ENCODE measurements around the gene EXOC6B.

Gene EXOC6B

DNA sequence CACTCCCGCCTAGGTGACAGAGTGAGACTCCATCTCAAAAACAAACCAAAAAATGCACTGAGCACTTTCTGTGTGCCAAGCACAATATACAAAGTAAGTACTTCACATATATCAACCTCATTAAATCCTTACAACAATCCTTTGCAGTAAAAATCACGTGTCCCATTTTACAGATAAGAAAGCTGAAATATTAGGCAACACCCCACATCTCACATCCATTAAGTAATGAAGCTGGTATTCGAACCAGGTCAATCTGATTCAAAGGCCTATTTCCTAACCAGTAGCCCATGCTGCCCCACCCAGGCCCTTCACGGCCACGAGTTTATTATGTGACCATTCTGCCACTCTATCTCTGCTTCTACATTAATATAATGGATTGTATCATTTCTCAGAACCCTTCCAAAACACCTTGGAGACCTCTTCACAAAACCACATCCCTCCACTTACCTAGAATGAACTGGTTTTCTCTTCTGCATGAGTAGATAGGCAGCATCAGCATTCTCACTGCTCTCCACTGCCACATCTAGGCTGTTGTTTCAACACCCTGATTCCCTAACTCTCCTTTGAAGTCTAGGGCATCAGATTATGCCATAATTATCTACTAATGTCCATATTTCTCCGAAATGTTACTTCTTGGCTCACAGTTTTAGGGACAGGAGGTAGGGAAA, 3.1 kb upstream of the EXOC6B start:
- no peak for DNase-seq (ENCODE audit: low spot score)

DNA sequence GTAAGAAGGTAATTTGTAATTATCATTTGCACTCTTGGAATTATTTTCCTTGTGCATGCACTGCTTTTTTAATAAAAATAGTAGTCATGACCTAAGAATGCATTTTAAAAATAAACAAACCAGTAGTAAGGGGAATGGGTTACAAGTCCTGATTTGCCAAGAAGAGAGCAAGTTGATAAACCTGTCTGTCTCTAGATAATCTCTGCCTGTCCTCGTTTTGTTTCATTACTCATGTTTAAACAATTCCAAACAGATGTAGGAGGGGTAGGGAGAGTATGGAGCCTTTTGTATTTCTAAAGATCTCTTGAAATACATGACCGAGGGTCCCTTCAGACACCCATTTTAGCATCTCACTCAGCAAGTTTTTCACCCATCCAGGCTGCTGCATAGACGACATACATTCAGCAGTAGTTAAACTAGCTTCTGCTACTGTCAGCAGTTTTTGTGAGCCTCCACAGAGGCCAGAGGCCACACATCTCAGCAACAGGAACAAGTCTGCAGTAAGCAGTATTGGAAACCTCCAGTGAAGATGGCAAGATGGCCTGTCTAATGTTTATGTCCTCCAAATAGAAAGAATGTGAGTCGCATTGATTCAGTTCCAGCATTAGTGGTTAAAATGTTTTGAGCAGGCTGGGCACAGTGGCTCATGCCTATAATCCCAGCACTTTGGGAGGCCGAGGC, 2.3 kb upstream of the EXOC6B start:
- no peak for DNase-seq (ENCODE audit: low spot score)

DNA sequence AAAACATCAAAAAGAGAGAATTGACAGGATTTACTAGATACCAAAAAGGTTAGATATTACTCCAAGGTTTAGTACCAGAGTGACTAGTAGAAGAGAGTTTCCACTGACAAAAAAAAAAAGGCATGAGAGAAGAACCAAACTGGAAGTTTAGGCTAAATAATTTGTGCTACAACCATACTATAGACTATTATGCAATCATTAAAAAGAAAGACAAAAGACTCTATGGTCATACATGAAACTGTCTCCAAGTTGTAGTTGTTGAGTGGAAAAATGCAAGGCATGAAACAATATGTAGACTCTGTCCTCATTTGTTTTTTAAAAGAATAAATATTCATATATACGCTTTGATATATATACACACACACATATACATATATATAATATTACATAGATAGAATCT, 1.7 kb upstream of the EXOC6B start:
- DNase-seq (ENCODE audit: low spot score) = no peak

DNA sequence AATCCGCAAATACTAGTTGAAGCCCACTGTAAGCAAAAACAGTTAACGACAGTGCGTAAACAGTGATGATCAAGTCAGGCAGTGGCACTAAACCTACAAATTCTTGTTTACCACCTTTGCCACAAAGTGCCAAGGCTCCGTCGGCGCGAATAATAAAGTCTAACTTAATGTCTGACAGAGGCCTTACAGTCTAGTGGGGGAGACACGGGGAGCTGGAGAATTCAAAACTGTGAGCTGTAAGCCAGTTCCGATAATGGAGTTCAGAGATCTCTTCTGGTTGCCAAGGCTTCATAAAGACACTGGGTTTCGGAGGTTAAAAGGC, 284 bp upstream of the EXOC6B start:
- no peak for DNase-seq (ENCODE audit: low spot score)

DNA sequence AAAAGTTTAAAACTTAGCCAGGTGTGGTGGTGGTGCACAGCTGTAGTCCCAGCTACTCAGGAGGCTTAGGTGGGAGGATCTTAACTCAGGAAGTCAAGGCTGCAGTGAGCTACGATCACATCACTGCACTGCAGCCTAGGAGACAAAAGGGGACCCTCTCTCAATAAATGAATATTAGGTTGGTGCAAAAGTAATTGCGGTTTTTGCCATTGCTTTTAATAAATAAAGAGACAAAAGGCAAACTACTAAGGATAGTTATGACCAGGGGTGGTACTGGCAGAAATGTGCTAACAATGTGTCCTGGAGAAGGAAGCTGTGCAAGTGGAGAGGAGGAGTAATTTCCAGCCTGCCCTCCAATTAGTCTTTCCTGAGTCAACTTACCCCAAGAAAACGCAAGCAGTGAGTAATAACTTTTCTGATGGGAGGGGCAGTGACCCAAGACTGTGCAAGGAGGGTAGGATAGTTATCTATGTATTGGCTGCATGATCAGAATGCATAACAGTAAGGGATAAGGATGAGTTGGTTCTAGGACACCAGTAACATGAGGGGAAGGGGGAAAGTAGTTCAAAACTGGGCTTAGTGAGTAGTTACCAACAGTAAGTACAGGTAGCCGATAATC, 1.5 kb downstream of the EXOC6B start:
- DNase-seq (ENCODE audit: low spot score) = no peak

DNA sequence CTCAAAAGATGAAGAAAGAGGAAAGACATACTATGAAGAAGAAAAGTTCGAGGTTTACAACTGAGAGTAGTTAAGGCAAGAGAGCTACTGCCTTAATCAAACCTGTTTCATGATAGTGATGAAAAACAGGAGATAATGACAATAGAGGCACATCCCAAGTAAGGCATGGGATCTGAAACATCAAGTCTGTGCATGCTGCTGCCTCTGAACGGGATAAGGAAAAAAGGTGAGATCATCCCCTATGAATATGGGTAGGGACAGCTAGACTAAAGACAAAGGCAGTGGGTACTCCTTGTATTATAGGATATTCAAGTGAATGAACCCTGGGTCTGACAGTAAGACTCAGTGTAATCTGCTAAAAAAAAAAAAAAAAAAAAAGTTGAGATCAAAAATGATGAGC, 3.0 kb downstream of the EXOC6B start:
- DNase-seq (ENCODE audit: low spot score) = no peak

DNA sequence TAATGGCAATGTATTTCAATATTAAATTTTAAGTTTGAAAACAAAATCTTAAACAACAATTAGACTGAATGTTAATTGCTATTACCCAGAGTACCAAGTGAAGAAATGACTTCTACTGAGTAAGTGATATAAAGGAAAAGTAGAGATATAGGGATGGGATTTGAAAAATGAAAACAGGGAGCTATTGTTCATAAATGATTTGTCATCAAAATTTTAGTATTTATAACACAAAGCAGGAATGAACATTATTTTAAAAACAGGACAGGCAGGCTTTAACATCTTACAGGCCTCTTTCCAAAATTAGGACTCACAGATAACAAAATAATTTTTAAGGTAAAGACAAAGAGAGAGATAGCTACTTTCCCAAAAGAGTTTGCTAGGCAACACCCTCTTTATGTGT, 3.9 kb downstream of the EXOC6B start:
- DNase-seq (ENCODE audit: low spot score) = no peak

DNA sequence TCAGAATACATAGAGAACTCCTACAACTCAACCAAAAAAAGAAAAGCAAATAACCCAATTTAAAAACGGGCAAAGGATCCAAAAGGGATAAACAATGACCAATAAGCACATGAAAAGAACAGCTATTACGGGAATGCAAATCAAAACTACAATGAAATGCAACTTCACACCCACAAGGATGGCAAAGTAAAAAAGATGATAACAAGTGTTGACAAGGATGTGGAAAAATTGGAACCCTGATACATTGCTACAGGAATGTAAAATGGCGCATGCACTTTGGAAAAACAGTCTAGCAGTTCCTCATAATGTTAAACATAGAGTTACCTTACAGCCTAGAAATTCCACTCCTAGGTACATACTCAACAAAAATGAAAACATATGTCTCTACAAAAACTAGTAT, 4.7 kb downstream of the EXOC6B start:
- no peak for DNase-seq (ENCODE audit: low spot score)

DNA sequence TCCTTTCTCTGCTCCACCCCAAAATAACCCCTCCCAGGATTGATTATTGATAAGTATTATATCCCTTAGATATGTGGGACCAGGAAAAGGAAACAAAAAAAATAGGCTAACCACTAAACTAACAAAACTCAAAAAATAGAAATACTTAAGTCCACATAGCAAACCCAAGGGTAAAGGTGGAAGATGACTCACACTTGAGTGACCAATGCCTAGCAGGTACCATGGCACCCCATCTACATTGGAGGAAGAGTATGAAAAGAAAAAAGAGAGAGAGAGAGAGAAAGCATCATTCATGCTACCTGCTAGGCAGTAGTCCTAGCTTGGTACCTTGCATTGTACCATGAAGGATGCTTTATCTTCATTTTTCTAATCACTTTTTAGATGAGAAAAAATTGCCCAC, 6.3 kb downstream of the EXOC6B start:
- no peak for DNase-seq (ENCODE audit: low spot score)

DNA sequence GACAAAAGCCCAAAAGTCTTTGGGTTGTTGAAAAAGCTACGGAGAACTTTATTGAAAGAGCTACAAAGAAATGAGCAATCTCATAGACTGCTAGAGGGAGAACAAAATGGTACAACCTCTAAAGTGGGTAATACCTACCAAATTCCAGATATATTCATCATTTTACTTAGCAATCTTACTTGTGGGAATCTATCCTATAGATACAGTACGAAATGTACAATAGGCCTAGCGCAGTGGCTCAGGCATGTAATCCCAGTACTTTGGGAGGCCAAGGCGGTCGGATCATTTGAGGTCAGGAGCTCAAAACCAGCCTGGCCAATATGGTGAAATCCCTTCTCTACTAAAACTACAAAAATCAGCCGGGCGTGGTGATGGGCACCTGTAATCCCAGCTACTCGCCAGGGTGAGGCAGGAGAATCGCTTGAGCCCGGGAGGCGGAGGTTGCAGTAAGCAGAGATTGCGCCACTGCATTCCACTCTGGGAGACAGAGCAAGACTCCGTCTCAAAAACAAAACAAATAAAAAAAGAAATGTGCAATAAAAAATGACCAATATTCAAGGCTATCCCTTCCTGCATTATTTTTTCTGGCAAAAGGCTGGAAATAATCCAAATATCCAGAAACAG, 10.1 kb downstream of the EXOC6B start:
- DNase-seq (ENCODE audit: low spot score) = no peak

DNA sequence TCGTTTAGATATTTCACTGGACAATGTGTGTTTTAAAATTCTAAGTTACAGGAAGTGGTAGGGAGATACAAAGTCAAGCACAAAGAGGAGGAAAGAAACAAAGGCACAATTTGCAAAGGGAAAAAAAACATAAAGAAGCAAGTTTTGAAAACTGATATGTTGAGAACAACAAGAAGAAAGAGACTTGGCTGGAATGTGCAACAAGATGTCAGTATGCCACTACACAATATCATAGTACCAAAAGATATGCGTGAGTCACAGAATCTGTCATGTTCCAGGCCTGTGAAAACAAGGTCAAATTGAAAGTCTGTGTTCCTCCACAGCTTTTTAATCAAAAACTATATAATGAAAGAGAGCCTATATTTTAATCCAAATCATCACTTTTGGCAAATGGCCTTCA, 12.0 kb downstream of the EXOC6B start:
- no peak for DNase-seq (ENCODE audit: low spot score)

DNA sequence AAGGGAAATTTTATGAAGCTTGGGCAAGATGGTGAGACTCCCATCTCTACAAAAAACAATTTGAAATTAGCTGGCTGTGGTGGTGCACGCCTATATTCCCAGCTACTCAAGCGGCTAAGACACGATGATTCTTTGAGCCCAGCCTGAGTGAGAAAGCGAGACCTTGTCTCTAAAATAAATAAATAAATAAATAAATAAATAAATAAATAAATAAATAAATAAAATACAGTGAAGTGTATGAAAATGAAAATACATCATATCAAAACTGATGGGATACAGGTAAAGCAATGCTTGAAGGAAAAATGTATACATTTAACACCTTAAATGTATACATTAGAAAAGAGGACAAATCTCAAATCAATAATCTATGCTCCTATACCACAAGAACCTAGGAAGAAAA, 15.7 kb downstream of the EXOC6B start:
- DNase-seq (ENCODE audit: low spot score) = no peak

DNA sequence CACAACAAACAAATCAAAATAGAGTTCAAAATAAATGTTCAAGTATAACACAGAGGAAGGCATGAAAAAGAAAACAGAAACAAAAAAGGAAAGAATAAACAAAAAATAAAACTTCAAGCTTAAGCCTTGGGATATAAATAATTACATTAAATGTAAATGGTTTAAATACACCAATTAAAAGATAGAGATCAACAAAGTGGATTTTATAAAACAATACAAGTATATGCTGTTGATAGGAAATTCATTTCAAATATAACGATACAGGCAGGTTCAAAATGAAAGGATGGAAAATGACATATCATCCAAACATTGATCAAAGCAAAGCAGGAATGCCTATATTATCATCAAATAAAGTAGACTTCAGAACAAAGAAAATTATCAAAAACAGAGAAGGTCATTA, 16.7 kb downstream of the EXOC6B start:
- DNase-seq (ENCODE audit: low spot score) = no peak

DNA sequence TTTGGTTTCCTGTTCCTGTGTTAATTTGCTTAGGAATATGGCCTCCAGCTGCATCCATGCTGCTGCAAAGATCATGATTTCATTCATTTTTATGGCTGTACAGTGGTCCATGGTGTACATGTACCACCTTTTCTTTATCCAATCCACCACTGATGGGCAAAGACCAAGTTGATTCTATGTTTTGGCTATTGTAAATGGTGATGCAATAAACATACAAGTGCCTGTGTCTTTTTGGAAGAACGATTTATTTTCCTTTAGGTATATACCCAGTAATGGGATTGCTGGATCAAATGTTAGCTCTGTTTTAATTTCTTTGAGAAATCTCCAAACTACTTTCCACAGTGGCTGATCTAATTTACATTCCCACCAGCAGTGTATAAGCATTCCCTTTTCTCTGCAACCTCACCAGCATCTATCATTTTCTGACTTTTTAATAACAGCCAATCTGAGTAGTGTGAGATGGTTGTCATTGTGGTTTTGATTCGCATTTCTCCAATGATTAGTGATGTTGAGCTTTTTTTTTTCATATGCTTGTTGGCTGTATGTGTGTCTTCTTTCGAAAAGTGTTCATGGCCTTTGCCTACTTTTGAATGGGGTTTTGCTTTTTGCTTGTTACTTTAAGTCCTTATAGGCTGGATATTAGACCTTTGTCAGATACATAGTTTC, 19.4 kb downstream of the EXOC6B start:
- DNase-seq (ENCODE audit: low spot score) = no peak

DNA sequence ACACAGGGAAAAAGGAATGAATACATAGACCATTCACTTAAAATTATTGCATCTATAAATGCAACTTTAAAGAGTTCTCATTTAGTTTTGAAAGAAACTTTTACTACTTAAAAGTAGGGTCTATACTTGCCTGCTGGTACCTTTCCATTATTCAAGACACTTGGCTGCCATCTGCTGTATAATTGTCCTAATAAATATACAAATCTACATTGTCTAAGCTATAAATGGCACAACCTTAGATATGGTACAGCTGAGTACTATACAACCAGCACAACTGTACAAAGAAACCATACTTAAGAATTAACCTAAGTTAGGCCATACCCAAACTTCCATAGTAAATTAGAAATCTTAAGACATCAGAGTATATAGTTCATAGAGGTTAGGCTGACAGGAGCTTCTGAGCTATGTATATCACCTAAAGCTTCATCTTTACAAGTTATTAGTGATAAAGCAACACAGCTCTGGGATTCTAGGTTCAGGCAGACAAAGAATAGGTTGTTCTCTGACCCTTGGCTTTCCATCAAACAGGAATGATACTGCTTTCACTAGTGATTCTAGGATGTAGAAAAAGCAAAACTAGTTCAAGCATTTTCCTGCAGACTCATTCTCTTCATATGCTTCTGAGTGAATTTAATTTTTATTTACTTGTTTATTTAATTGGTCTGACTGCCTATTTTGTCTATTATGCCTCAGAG, 22.1 kb downstream of the EXOC6B start:
- DNase-seq (ENCODE audit: low spot score) = no peak

DNA sequence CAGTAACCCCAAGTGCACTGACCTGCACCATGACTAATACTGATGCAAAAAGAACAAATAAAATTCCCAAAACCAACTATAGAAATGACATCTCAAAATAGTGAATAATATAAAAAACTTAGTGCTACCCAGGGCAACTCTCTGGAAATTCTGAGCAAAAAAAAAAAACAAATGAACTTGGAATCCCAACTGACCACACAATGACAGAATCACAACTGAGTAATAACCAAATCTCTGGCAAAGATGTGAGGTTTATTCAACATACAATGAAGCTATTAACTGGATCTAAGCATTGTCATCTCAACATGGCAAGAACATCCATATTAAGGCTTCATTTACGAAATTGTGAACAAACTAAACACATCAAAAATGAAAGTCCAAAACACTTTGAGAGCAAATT, 22.7 kb downstream of the EXOC6B start:
- DNase-seq (ENCODE audit: low spot score) = no peak

DNA sequence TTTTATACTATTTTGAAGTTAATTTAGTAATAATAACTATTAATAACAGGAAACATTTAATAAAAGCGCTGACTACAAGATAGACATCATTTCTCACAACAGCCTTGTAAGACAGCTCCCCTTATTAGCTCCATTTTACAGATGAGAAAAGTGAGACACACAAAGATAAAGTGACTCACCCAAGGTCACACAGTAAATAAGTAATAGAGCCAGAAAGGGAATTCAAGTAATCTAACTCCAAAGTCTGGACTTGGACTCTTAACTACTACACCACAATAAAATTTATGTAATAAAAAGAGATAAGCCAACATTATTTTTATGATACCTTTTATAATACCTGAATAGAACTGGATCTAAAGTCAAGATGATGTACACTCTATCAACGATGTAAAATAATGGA, 25.3 kb downstream of the EXOC6B start:
- no peak for DNase-seq (ENCODE audit: low spot score)

DNA sequence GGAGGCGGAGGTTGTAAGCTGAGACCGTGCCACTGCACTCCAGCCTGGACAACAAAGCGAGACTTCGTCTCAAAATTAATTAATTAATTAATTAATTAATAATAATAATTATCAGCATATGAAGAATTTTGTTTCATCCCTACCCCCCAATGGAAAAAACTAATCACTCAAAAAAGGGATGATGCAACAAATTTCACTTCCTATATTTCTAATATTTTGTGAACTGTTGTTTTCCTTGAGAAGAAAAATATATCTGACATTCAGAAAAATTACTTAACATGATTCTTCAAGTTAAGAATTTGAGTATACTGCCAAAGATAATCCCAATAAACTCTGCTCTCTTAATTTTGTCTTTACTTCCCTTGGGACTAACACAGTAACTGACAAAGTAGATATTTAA, 28.1 kb downstream of the EXOC6B start:
- DNase-seq (ENCODE audit: low spot score) = no peak

DNA sequence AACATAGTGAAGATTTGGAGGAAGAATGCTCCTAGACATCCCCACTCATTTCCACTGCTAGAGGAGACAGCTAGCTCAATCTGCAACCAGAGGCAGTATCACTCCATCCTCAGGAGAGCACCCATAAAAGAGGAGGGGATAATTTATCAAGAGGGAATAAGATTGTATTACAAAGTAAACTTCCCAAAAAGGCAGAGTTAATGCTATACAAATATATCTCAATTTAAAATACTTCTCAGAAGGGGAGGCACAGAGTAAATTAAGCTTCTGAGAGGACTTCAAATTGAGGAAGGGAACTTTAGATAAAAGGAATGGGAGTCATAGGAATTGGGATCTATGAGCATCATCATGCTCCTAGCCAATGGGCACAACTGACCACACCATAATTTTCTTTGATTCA, 29.1 kb downstream of the EXOC6B start:
- DNase-seq (ENCODE audit: low spot score) = no peak

DNA sequence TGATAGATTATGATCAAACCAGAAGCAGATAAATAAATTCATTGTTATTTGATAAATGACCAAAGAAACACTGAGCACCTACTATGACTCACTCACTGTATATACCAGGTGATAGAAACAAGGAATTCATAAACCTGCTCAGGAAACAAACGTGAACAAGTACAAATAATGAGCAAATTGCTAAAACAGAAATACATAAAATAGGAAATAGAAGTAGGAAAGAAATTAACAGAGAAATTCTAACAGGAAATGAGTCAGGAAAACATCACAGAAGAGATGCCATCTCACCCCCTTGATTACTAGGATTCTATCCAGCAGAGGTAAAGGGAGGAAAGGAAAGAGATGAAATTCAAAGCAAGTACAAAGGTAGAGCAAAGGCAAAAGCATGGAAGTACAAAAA, 31.3 kb downstream of the EXOC6B start:
- no peak for DNase-seq (ENCODE audit: low spot score)

DNA sequence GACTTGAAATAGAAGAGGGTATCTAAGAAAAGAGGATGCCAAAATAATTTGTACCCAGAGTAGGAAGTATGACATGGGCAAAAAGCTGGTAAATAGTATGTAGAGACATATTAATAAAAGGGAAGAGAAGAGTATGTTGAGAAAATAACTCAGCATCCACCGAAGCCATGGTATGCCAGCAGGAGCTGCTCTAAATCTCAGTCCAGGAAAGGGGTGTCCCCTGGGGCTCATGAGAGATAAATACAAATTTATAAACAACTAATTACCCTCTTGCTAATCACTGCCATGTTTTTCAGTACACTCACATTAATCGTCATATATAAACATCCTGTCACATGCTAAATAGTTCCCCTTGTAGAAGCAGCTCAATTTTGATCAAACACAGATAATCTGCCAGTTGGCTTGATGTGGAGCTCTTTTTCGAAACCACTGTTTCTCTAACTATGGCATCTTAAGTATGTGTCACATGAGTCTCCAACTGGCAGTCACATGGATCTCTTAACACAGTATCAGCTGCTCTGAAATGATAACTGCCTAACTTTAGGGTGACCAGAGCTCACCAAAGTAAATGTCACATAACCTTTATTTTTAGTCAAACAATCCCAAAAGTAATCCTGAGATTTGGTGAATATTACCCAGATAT, 31.9 kb downstream of the EXOC6B start:
- no peak for DNase-seq (ENCODE audit: low spot score)

DNA sequence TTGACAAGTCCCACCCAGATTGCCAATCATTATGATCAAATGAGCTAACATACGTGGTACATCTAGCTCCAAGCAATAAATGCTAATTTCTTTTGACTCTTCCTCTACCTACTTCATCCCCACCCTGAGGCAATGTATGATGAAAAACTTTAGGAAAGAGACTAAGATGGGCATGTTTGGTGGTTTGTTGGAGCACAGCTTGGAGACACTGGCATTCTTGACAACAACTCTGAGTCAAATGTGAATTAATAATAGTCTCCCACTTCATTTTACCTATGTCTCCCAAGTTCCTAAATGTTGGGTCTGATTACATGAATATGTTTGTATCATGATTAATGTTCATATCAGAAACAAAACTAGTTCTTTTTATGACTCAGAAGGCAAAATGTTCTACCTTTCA, 36.6 kb downstream of the EXOC6B start:
- DNase-seq (ENCODE audit: low spot score) = no peak

All from HuH-7 (cell line).